ENCODE results near the gene MYBL2.

MYBL2 gene

GRCh38 chr20:43699941-43700565 lies 33.1 kb downstream of the MYBL2 start:
- H3K9me3 Mint-ChIP-seq: no peaks in the 10 kb centered on the region
- ATAC-seq (peak; percentile 52), DNase-seq (no peak)
- no peak overlapping the region for H3K27ac Mint-ChIP-seq
- H3K36me3 Mint-ChIP-seq (ENCODE audit: low read depth): peaks cover 48% of the 10 kb centered on the region
- peaks cover 12% of the 10 kb centered on the region for H3K4me1 Mint-ChIP-seq
- no peak overlapping the region for H3K4me3 Mint-ChIP-seq
- no peaks in the 10 kb centered on the region for H3K27me3 Mint-ChIP-seq

DNA sequence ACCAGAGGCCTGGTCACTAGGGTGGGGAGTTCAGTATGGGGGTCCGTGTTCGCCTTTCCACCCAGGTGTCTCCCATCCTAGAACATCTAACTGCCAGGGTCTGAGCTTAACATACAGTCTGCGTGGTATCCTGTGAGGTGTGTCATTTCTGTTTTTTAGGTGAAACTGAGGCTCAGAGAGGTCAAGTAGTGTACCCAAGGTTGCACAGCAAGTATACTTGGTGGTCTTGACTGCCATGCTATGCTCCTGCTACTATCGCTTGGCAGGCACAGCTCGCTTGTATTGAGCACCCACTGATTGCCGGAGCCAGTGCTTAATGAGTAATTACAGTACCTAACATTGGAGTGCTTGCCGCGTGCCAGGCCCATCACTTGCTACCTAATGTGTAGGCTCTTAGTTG lies 33.7 kb downstream of the MYBL2 start:
- ATAC-seq (peak; percentile 7), DNase-seq (no peak)
- Mint-ChIP-seq H3K36me3 (ENCODE audit: low read depth) (peaks cover 48% of the 10 kb centered on the region), H3K9me3 (no peaks in the 10 kb centered on the region), H3K27me3 (no peaks in the 10 kb centered on the region), H3K4me3 (no peak overlapping the region), H3K27ac (no peak overlapping the region), H3K4me1 (peaks cover 12% of the 10 kb centered on the region)

- no peak overlapping the region for H3K27ac Mint-ChIP-seq
- no peaks in the 10 kb centered on the region for H3K9me3 Mint-ChIP-seq
- DNase-seq (no peak), ATAC-seq (no peak)
- no peaks in the 10 kb centered on the region for H3K27me3 Mint-ChIP-seq
- H3K4me3 Mint-ChIP-seq: no peak overlapping the region
- peaks cover 53% of the 10 kb centered on the region for H3K36me3 Mint-ChIP-seq (ENCODE audit: low read depth)
- H3K4me1 Mint-ChIP-seq: peaks cover 12% of the 10 kb centered on the region
Measured at GRCh38 chr20:43702502-43702901, 35.6 kb downstream of the MYBL2 start.

DNA sequence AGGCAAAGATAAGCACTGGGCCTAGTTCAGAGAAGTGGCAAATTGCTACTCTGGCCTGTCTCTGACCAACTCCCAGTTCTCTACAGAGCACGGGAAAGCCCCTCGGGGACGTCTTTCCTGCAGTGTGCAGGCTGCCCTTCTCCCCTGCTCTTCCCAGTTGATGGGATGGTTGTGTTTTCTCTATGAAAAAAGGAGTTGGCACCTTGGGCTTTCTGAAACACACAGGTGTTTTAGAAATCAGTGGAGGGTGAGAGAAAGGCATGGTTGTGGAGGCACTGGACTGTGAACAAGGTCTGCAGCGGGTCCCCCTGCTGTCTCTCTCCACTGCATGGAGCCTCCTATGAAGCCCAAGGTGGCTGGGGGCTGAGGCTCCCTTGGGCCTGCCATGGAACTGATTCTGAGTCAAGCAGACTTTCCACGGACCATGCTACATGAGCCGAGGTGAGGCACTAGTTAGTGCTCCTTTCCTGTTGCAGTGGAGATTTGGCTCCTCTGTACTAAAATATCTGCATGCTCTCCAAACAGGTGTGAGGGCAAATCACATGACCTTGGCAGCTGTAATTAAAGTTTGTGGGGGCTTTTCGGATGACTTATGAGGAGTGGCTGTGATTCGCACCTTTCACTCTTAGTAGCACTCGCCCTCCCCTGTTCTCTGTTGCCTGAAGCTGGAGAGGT lies 43.6 kb downstream of the MYBL2 start:
- ATAC-seq (no peak), DNase-seq (no peak)
- Mint-ChIP-seq H3K9me3 (no peaks in the 10 kb centered on the region), H3K4me1 (peaks cover 9% of the 10 kb centered on the region), H3K27me3 (no peaks in the 10 kb centered on the region), H3K4me3 (no peak overlapping the region), H3K27ac (no peak overlapping the region), H3K36me3 (ENCODE audit: low read depth) (peaks cover 50% of the 10 kb centered on the region)

DNA sequence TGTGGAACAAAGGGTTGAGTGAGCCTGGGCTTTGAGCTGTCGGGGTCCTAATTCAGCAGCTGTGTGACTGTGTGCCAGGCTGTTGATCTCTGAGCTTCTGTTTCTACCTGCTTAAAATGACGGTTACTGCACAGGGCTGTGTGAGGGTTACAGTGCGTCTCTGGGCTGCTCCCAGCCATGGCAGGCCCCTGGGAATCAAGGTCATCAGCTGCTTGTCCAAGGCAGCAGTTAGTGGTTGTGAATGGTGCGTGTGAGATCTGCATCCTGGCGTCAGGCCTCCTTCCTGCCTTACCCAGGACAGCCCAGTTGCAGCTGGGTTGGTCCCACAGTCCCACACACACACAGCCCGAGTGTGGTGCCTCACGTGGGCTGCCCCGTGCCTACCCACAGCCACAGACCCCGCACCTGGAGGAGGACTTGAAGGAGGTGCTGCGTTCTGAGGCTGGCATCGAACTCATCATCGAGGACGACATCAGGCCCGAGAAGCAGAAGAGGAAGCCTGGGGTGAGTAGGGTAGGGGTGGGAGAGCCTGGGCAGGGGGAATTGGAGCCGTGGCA lies 44.3 kb downstream of the MYBL2 start:
- Mint-ChIP-seq H3K27me3 (no peaks in the 10 kb centered on the region), H3K27ac (no peak overlapping the region), H3K4me1 (peaks cover 9% of the 10 kb centered on the region), H3K36me3 (ENCODE audit: low read depth) (peaks cover 47% of the 10 kb centered on the region), H3K9me3 (no peaks in the 10 kb centered on the region), H3K4me3 (no peak overlapping the region)
- DNase-seq (no peak), ATAC-seq (no peak)

DNA sequence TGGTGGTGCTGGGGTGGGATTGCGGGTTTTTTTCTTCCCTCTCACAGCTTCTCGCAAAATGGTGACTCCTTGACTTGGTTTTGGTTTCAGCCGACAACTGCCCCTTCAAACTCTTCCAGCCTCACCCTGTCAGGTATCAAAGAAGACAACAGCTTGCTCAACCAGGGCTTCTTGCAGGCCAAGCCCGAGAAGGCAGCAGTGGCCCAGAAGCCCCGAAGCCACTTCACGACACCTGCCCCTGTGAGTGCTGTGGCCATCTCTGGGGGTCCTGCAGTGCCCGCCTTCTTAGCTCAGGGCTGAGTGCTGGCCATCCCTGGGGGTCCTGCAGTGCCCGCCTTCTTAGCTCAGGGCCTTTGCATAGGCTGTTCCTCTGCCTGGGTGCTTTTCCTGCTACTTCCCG lies 48.1 kb downstream of the MYBL2 start:
- no peak overlapping the region for H3K27ac Mint-ChIP-seq
- H3K36me3 Mint-ChIP-seq (ENCODE audit: low read depth): peaks cover 34% of the 10 kb centered on the region
- DNase-seq (no peak), ATAC-seq (no peak)
- H3K9me3 Mint-ChIP-seq: peaks cover 3% of the 10 kb centered on the region
- H3K27me3 Mint-ChIP-seq: no peaks in the 10 kb centered on the region
- no peak overlapping the region for H3K4me3 Mint-ChIP-seq
- peaks cover 26% of the 10 kb centered on the region for H3K4me1 Mint-ChIP-seq

GRCh38 chr20:43715511-43715910 lies 48.6 kb downstream of the MYBL2 start:
- H3K36me3 Mint-ChIP-seq (ENCODE audit: low read depth): peaks cover 31% of the 10 kb centered on the region
- H3K9me3 Mint-ChIP-seq: peaks cover 5% of the 10 kb centered on the region
- peaks cover 22% of the 10 kb centered on the region for H3K4me1 Mint-ChIP-seq
- H3K27ac Mint-ChIP-seq: no peak overlapping the region
- no peak for ATAC-seq
- DNase-seq: no peak
- no peak overlapping the region for H3K4me3 Mint-ChIP-seq
- no peaks in the 10 kb centered on the region for H3K27me3 Mint-ChIP-seq

DNA sequence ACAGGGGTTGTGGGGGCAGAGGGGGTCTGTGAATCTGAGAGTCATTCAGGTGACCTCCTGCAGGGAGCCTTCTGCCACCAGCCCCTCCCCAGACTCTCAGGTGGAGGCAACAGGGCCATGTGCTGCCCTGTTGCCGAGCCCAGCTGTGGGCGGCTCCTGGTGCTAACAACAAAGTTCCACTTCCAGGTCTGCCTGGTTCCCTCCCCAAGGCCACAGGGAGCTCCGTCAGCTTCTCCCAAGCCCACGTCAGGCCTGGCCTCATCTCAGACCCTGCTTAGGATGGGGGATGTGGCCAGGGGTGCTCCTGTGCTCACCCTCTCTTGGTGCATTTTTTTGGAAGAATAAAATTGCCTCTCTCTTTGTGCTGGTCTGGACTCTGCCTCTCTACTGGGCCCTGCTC lies 49.2 kb downstream of the MYBL2 start:
- DNase-seq: no peak
- H3K36me3 Mint-ChIP-seq (ENCODE audit: low read depth): peaks cover 25% of the 10 kb centered on the region
- peaks cover 5% of the 10 kb centered on the region for H3K9me3 Mint-ChIP-seq
- no peak overlapping the region for H3K4me3 Mint-ChIP-seq
- ATAC-seq: no peak
- peaks cover 24% of the 10 kb centered on the region for H3K4me1 Mint-ChIP-seq
- no peak overlapping the region for H3K27ac Mint-ChIP-seq
- no peaks in the 10 kb centered on the region for H3K27me3 Mint-ChIP-seq

GRCh38 chr20:43716757-43717615 lies 50.1 kb downstream of the MYBL2 start:
- H3K36me3 Mint-ChIP-seq (ENCODE audit: low read depth): peaks cover 22% of the 10 kb centered on the region
- peaks cover 29% of the 10 kb centered on the region for H3K4me1 Mint-ChIP-seq
- ATAC-seq (no peak), DNase-seq (no peak)
- no peak overlapping the region for H3K27ac Mint-ChIP-seq
- no peak overlapping the region for H3K4me3 Mint-ChIP-seq
- H3K27me3 Mint-ChIP-seq: no peaks in the 10 kb centered on the region
- peaks cover 5% of the 10 kb centered on the region for H3K9me3 Mint-ChIP-seq

DNA sequence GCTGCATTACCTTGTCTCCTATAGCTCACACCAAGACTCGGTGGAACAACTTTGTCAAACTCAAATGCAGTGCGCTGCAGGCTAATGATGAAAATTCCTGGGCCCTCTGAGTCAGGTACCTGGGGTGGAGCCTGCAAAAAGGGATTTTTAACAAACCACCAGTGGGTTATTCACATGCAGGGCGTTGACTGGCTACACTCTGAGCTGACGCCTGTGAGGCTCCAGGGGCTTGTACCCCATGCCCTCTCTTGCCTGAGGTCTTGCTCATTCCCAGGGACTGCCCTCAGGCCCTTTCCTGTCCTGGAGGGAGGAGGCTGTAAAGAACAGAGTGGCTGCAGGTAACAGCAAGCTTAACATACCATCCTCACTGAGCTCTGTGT lies 50.7 kb downstream of the MYBL2 start:
- DNase-seq (no peak), ATAC-seq (peak; percentile 57)
- peaks cover 32% of the 10 kb centered on the region for H3K4me1 Mint-ChIP-seq
- H3K4me3 Mint-ChIP-seq: no peak overlapping the region
- peaks cover 5% of the 10 kb centered on the region for H3K9me3 Mint-ChIP-seq
- no peaks in the 10 kb centered on the region for H3K27me3 Mint-ChIP-seq
- H3K27ac Mint-ChIP-seq: no peak overlapping the region
- peaks cover 22% of the 10 kb centered on the region for H3K36me3 Mint-ChIP-seq (ENCODE audit: low read depth)

DNA sequence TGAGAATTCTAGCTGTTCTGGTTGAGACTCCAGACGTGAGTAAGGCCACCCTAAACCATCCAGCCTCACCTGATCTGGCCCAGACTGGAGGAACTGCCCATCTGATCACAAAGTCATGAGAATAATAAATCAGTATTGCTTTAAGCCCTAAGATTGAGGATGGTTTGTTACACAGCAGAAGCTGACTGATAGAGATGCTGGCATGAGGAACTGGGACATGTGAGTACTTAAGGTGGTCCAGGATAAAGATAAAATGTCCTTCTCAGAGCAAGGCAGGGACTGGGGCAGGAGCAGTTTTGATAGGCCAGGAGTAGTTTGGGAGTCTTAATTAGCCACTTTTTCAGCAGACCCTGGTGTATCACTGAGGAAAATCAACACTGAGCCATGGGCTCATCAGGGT lies 53.1 kb downstream of the MYBL2 start:
- no peaks in the 10 kb centered on the region for H3K27me3 Mint-ChIP-seq
- H3K27ac Mint-ChIP-seq: no peak overlapping the region
- no peak for ATAC-seq
- peaks cover 5% of the 10 kb centered on the region for H3K9me3 Mint-ChIP-seq
- H3K4me1 Mint-ChIP-seq: peaks cover 48% of the 10 kb centered on the region
- no peak for DNase-seq
- H3K36me3 Mint-ChIP-seq (ENCODE audit: low read depth): peaks cover 15% of the 10 kb centered on the region
- no peak overlapping the region for H3K4me3 Mint-ChIP-seq

DNA sequence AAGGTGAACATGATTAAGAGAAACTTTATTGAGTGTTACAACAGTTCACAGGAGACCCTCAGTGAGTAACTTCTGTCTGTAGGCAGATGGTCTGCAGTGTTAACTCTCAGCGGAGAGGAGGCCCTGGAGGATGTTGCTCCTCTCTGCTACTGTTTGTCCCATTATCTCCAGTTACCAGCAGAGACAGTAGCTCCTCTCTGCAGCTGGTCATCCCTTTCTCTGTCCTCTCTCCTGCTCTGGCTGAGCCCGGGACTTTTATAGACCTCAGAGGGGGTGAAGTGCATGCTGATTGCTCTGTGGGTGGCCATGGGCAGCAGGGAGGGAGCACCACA lies 54.1 kb downstream of the MYBL2 start:
- Mint-ChIP-seq H3K36me3 (ENCODE audit: low read depth) (peaks cover 10% of the 10 kb centered on the region), H3K27ac (no peak overlapping the region), H3K4me3 (no peak overlapping the region), H3K4me1 (peaks cover 48% of the 10 kb centered on the region), H3K27me3 (no peaks in the 10 kb centered on the region), H3K9me3 (peaks cover 5% of the 10 kb centered on the region)
- ATAC-seq: no peak
- no peak for DNase-seq

DNA sequence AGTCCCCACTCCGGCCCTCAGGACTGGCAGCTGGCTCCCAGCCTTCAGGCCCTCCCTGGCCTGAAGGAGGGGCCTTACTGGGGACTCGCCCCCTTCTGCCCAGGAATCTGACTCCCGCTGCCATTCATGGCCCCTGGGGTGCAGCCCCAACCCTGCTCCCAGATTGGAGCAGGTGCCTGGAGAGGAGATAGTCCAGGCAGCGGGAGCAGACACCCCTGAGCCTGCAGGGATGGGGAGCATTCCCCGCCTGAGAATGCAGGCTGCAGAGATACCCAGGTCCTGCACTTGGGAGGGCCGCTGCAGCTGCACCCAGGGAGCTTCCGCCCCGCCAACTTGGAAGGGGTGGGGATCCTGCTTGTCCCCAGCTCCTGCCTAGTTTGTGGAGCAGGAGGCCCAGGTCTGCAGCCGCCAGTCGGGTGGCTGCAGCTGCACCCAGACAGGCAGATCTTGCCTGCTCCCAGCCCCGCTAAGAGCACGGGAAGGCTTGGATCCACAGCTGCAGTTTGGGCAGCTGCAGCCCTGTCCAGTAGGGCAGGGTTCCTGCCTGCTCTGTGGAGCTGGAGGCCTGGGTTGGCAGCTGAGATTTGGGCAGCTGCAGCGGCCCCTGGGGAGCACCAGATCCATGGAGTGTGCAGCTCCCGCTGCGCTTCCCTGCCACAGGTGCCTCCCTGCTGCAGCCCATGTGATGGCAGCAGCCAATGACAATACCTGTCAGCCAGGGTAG lies 54.7 kb downstream of the MYBL2 start:
- H3K27ac Mint-ChIP-seq: no peak overlapping the region
- ATAC-seq: peak; percentile 37
- H3K27me3 Mint-ChIP-seq: no peaks in the 10 kb centered on the region
- H3K4me3 Mint-ChIP-seq: peak overlapping the region; percentile 30
- no peak for DNase-seq
- H3K4me1 Mint-ChIP-seq: peaks cover 48% of the 10 kb centered on the region
- H3K9me3 Mint-ChIP-seq: peaks cover 5% of the 10 kb centered on the region
- H3K36me3 Mint-ChIP-seq (ENCODE audit: low read depth): peaks cover 10% of the 10 kb centered on the region

- peaks cover 44% of the 10 kb centered on the region for H3K4me1 Mint-ChIP-seq
- no peak overlapping the region for H3K27ac Mint-ChIP-seq
- peak overlapping the region; percentile 30 for H3K4me3 Mint-ChIP-seq
- peaks cover 10% of the 10 kb centered on the region for H3K36me3 Mint-ChIP-seq (ENCODE audit: low read depth)
- H3K9me3 Mint-ChIP-seq: peaks cover 5% of the 10 kb centered on the region
- DNase-seq: peak; percentile 48
- ATAC-seq: peak; percentile 34
- no peaks in the 10 kb centered on the region for H3K27me3 Mint-ChIP-seq
Measured at GRCh38 chr20:43722153-43722505, 55.2 kb downstream of the MYBL2 start.

Measured in activated naive CD8-positive, alpha-beta T cell treated with anti-CD3 and anti-CD28 coated beads, Interleukin-2, amount 50 U/mL, for 24 hours (primary cell).